ENCODE measurements around the gene MYL5.

Gene MYL5

GRCh38 chr4:730511-730910 lies 56.2 kb downstream of the MYL5 start:
- no peak for DNase-seq

DNA sequence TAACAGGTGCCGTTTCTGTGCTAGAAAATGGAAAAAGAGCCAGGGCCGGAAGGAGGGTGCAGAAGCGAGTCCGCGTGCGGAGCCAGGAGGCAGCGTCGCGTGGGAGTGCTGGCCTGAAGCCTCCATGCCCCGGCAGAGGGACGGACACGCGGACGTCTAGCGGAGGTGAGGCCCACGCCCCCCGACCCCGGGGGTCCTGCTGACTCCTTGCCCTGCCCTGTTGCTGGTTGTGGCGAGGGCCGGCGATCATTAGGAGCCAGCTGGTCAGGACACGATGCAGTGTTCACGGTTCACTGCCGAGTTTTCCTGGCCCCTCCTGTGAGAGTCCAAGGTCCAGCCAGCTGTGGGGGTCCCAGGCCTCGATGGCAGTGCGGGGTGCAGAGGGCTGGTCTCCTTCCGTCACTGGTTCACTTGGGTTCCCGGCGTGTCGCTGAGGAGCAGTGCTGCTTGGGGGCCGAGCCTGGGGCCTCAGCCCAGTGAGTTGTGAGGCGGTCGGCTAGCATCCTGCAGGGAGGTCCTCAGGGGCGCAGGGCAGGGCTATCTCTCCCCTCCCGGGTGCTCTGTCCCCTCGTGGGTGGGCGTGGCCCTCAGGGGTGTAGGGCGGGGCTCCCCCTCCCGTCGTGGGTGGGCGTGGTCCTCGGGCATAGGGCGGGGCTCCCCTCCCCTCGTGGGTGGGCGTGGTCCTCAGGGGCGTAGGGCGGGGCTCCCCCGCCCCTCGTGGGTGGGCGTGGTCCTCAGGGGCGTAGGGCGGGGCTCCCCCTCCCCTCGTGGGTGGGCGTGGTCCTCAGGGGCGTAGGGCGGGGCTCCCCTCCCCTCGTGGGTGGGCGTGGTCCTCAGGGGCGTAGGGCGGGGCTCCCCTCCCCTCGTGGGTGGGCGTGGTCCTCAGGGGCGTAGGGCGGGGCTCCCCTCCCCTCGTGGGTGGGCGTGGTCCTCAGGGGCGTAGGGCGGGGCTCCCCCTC lies 56.9 kb downstream of the MYL5 start:
- DNase-seq = peak; percentile 19

Measured in hematopoietic multipotent progenitor cell treated with erythropoietin and hydrocortisone succinate and interleukin-3 and kit ligand, for 4 days (in vitro differentiated cells).